ENCODE measurements around the gene ITGAL. TPM values are rescaled to one million over a fixed set of nuclear protein-coding genes. Genes with fewer than 3 reads are reported as not detected.

ITGAL gene
- total RNA-seq, 6 experiments from 2014 or later: 7.3 to 12.4 (median 10.2) TPM

- H3K36me3 ChIP-seq: peaks cover 0 to 12% (median 0%) of the 10 kb centered on the region in 4 donors
- no peak overlapping the region for H3K4me3 ChIP-seq
- intact Hi-C loops (cut with DNase I): no loop called here
- no peaks in the 10 kb centered on the region for H3K27me3 ChIP-seq
- TF ChIP-seq, protein P1, sequence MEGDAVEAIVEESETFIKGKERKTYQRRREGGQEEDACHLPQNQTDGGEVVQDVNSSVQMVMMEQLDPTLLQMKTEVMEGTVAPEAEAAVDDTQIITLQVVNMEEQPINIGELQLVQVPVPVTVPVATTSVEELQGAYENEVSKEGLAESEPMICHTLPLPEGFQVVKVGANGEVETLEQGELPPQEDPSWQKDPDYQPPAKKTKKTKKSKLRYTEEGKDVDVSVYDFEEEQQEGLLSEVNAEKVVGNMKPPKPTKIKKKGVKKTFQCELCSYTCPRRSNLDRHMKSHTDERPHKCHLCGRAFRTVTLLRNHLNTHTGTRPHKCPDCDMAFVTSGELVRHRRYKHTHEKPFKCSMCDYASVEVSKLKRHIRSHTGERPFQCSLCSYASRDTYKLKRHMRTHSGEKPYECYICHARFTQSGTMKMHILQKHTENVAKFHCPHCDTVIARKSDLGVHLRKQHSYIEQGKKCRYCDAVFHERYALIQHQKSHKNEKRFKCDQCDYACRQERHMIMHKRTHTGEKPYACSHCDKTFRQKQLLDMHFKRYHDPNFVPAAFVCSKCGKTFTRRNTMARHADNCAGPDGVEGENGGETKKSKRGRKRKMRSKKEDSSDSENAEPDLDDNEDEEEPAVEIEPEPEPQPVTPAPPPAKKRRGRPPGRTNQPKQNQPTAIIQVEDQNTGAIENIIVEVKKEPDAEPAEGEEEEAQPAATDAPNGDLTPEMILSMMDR (IDR thresholded peaks at IDR 0.05): no peak
- TF ChIP-seq POLR2A (IDR thresholded peaks at IDR 0.05): no peak
- DNase-seq: no peak
- H3K9me3 ChIP-seq: no peaks in the 10 kb centered on the region
- 82% methylated on average over 6 of the region's 6 CpGs for WGBS (ENCODE audit: insufficient coverage, low coverage, low lambda C conversion rate, missing lambda C conversion rate)
- H3K4me1 ChIP-seq: no peaks in the 10 kb centered on the region
- no peak for ATAC-seq
- no peak overlapping the region for H3K27ac ChIP-seq
Observed at GRCh38 chr16:30503403-30504296, 31.1 kb downstream of the ITGAL start.

DNA sequence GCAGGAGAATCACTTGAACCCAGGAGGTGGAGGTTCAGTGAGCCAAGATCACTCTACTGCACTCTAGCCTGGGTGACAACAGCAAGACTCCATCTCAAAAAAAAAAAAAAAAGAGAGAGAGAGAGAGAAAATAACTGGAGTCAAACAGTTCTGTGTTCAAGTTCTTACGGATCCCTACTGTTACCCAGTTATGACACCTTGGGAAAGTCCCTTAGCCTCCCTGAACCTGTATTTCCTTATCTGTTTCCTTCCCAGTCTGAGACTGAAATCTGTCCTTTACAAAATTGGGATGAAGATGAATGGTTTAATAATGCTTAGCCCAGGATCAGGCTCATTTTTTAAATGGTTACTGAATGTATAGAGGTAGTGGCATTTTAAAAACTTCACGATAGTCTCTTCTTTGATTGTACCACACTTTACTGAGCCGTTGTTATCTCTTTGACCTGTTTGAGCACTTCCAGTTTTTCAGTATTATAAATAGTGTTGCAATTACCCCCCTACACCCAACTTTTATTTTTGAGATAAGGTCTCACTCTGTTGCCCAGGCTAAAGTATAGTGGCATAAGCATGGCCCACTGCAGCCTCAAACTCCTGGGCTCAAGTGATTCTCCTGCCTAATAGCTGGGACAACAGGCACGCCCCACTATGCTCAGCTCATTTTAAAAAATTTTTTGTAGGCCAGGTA is 36.7 kb downstream of the ITGAL start:
- Histone ChIP-seq H3K9me3 (no peaks in the 10 kb centered on the region), H3K4me1 (no peaks in the 10 kb centered on the region), H3K27ac (no peak overlapping the region), H3K36me3 (peaks cover 0 to 24% (median 0%) of the 10 kb centered on the region in 4 donors), H3K27me3 (no peaks in the 10 kb centered on the region), H3K4me3 (no peak overlapping the region)
- ATAC-seq (peak in 1 of 4 donors; percentile 46), DNase-seq (no peak)
- intact Hi-C loops (cut with DNase I): no loop called here
- WGBS (ENCODE audit: insufficient coverage, low coverage, low lambda C conversion rate, missing lambda C conversion rate): 51% methylated on average over 3 of the region's 4 CpGs
- TF ChIP-seq, protein P1 (IDR thresholded peaks at IDR 0.05): no peak
- no peak for TF ChIP-seq POLR2A (IDR thresholded peaks at IDR 0.05)

GRCh38 chr16:30510376-30510938 is 37.9 kb downstream of the ITGAL start:
- WGBS (ENCODE audit: insufficient coverage, low coverage, low lambda C conversion rate, missing lambda C conversion rate): no CpG with 5 or more reads among the region's 4 CpGs
- TF ChIP-seq, protein P1 (IDR thresholded peaks at IDR 0.05): no peak
- no peak for TF ChIP-seq POLR2A (IDR thresholded peaks at IDR 0.05)
- Histone ChIP-seq H3K36me3 (peaks cover 0 to 24% (median 0%) of the 10 kb centered on the region in 4 donors), H3K27me3 (no peaks in the 10 kb centered on the region), H3K4me3 (no peak overlapping the region), H3K27ac (no peak overlapping the region), H3K4me1 (no peaks in the 10 kb centered on the region), H3K9me3 (no peaks in the 10 kb centered on the region)
- DNase-seq (no peak), ATAC-seq (no peak)
- intact Hi-C loops (cut with DNase I): loop anchor here in 1 of 2 donors (10.0 kb wide), 1 partner anchor 56 kb away; no protein-coding TSS in a partner anchor

DNA sequence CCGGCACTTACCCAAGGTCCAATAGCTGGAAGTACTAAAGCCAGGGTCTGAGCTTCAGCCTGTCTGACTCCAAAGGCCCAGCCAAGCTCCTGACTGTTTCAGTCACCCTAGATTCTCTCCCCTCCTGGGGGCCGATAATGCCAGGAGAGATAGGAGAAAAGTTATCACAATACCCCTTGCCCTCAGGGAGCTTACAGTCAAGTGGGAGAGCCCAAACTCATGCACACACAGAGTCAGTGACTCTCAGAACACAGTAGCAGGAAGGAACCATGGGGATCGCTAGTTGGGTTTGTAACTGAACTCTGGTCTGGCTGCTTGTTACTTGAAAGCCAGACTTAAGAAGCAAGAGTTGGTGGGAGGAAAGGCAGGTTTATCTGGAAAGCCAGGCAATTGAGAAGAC is 39.0 kb downstream of the ITGAL start:
- no peak for DNase-seq
- H3K27me3 ChIP-seq: no peaks in the 10 kb centered on the region
- peaks cover 0 to 20% (median 0%) of the 10 kb centered on the region in 4 donors for H3K36me3 ChIP-seq
- 100% methylated on average over 1 of the region's 3 CpGs for WGBS (ENCODE audit: insufficient coverage, low coverage, low lambda C conversion rate, missing lambda C conversion rate)
- intact Hi-C loops (cut with DNase I): loop anchor here in 1 of 2 donors (10.0 kb wide), 1 partner anchor 57 kb away; no protein-coding TSS in a partner anchor
- H3K9me3 ChIP-seq: no peaks in the 10 kb centered on the region
- ATAC-seq: no peak
- TF ChIP-seq POLR2A (IDR thresholded peaks at IDR 0.05): no peak
- TF ChIP-seq, protein P1 (IDR thresholded peaks at IDR 0.05): no peak
- no peaks in the 10 kb centered on the region for H3K4me1 ChIP-seq
- H3K4me3 ChIP-seq: no peak overlapping the region
- no peak overlapping the region for H3K27ac ChIP-seq
